Endothelial cell (in vitro differentiated cells): Measurements from ENCODE around the gene ATG9A. TPM values are rescaled to one million over a fixed set of nuclear protein-coding genes. Genes with fewer than 3 reads are reported as not detected.

Source experiments
- DNase-seq: peaks from one replicate; pipeline ENCODE4 v3.0.0; 2021; ENCODE audit warnings: low spot score
- H3K27ac Mint-ChIP-seq: one replicate; pipeline ENCODE4 v1.8.0; 2021; ENCODE audit warnings: mixed read lengths, inconsistent platforms; ENCODE audit not compliant: unreplicated experiment
- H3K27me3 Mint-ChIP-seq: one replicate; pipeline ENCODE4 v1.8.0; 2021; ENCODE audit warnings: mild to moderate bottlenecking, moderate library complexity, mixed read lengths, inconsistent platforms; ENCODE audit not compliant: unreplicated experiment
- H3K36me3 Mint-ChIP-seq: one replicate; pipeline ENCODE4 v1.8.0; 2021; ENCODE audit warnings: mild to moderate bottlenecking, low read depth, mixed read lengths, inconsistent platforms; ENCODE audit not compliant: unreplicated experiment
- H3K4me1 Mint-ChIP-seq: one replicate; pipeline ENCODE4 v1.8.0; 2021; ENCODE audit warnings: mild to moderate bottlenecking, mixed read lengths, inconsistent platforms; ENCODE audit not compliant: unreplicated experiment
- H3K4me3 Mint-ChIP-seq: one replicate; pipeline ENCODE4 v1.8.0; 2021; ENCODE audit warnings: mild to moderate bottlenecking, mixed read lengths, inconsistent platforms; ENCODE audit not compliant: unreplicated experiment
- H3K9me3 Mint-ChIP-seq: one replicate; pipeline ENCODE4 v1.8.0; 2021; ENCODE audit warnings: mixed read lengths, inconsistent platforms; ENCODE audit not compliant: unreplicated experiment
- total RNA-seq: library from RNA; stranded (reverse); fragmentation: NEBNext Ultra II Directional; extraction: Animal tissue kit (Norgen Biotek cat#: 25700); gene quantifications from one replicate; pipeline ENCODE4 v1.2.1, GENCODE V29; 2021; ENCODE audit not compliant: unreplicated experiment
- TF ChIP-seq, protein P1 (sequence below): fragments of 200-600 bp; sonication (generic); IDR thresholded peaks from one replicate; pipeline ENCODE4 v1.5.0; 2021; ENCODE audit warnings: antibody characterized with exemption; ENCODE audit not compliant: unreplicated experiment

The ATG9A gene
- total RNA-seq, 1 donor from 2014 or later = 48.5 TPM

DNA sequence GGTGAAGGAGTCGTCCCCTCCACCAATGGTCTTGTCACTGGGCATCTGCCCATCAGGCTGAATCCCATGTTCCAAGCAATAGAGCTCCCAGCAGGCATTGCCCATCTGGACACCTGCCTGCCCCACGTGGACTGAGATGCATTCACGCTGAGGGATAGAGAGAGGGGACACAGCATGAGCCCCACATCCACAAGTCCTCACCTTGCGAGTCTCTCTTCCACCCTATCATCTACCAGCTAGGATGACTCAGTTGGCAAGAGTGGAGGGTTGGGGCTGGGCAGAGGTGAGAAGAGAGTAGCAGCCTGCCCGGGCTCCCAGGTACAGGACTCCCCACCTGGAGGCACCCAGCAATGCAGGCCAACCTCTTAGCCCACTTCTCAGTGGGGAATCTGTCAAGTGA lies 22.6 kb upstream of the ATG9A start:
- Mint-ChIP-seq H3K27ac (no peak overlapping the region), H3K36me3 (peaks cover 18% of the 10 kb centered on the region), H3K9me3 (no peaks in the 10 kb centered on the region), H3K27me3 (peaks cover 14% of the 10 kb centered on the region), H3K4me3 (peak overlapping the region; percentile 62), H3K4me1 (peaks cover 18% of the 10 kb centered on the region)
- DNase-seq = no peak
- TF ChIP-seq, protein P1, sequence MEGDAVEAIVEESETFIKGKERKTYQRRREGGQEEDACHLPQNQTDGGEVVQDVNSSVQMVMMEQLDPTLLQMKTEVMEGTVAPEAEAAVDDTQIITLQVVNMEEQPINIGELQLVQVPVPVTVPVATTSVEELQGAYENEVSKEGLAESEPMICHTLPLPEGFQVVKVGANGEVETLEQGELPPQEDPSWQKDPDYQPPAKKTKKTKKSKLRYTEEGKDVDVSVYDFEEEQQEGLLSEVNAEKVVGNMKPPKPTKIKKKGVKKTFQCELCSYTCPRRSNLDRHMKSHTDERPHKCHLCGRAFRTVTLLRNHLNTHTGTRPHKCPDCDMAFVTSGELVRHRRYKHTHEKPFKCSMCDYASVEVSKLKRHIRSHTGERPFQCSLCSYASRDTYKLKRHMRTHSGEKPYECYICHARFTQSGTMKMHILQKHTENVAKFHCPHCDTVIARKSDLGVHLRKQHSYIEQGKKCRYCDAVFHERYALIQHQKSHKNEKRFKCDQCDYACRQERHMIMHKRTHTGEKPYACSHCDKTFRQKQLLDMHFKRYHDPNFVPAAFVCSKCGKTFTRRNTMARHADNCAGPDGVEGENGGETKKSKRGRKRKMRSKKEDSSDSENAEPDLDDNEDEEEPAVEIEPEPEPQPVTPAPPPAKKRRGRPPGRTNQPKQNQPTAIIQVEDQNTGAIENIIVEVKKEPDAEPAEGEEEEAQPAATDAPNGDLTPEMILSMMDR = no peak

DNA sequence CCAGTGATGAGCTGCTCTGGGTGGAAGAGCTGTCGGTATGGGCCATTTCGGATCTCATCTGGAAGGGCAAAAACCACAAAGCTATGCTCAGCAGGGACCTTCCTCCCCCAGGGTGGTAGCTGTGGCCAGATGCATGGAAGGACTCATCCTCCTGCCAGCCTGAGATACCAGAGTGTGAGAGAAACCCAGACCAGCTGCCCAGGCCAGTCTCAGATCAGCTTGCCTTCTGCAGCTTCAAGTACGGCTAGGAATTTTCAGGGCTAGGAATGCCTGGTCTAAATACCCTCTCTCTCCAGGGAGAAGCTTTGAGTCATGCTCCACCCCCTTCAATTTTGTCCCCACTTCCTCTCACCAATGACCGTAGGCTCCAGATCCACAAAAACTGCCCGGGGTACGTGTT lies 22.2 kb upstream of the ATG9A start:
- H3K4me3 Mint-ChIP-seq = peak overlapping the region; percentile 37
- H3K9me3 Mint-ChIP-seq = no peaks in the 10 kb centered on the region
- H3K27me3 Mint-ChIP-seq = peaks cover 17% of the 10 kb centered on the region
- TF ChIP-seq, protein P1 = no peak
- peaks cover 22% of the 10 kb centered on the region for H3K4me1 Mint-ChIP-seq
- H3K36me3 Mint-ChIP-seq = peaks cover 18% of the 10 kb centered on the region
- no peak for DNase-seq
- no peak overlapping the region for H3K27ac Mint-ChIP-seq

DNA sequence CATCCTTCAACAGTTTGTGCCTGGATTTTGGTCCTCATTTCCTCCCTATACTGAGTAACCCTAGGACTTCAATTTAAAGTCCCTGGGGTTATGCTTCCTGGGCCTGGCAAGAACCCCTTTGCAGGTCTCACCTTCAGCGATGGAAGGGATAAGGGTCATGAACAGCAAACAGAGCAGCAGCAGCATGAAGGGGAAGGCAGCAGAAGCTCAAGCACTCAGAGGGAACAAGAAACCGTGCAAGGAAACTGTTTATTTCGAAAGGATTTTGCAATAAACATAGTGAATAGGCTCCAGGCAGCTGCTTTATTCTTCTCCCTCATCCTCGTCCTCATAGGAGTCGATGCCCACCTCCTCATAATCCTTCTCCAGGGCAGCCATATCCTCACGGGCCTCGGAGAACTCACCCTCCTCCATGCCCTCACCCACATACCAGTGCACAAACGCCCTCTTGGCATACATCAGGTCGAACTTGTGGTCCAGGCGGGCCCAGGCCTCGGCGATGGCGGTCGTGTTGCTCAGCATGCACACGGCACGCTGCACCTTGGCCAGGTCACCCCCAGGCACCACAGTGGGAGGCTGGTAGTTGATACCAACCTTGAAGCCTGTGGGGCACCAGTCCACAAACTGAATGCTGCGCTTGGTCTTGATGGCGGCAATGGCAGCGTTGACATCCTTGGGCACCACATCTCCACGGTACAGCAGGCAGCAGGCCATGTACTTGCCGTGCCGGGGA lies 20.8 kb upstream of the ATG9A start:
- Mint-ChIP-seq H3K27ac (no peak overlapping the region), H3K9me3 (no peaks in the 10 kb centered on the region), H3K4me3 (no peak overlapping the region), H3K36me3 (peaks cover 18% of the 10 kb centered on the region), H3K27me3 (peaks cover 20% of the 10 kb centered on the region), H3K4me1 (peaks cover 27% of the 10 kb centered on the region)
- no peak for DNase-seq
- TF ChIP-seq, protein P1 = no peak

DNA sequence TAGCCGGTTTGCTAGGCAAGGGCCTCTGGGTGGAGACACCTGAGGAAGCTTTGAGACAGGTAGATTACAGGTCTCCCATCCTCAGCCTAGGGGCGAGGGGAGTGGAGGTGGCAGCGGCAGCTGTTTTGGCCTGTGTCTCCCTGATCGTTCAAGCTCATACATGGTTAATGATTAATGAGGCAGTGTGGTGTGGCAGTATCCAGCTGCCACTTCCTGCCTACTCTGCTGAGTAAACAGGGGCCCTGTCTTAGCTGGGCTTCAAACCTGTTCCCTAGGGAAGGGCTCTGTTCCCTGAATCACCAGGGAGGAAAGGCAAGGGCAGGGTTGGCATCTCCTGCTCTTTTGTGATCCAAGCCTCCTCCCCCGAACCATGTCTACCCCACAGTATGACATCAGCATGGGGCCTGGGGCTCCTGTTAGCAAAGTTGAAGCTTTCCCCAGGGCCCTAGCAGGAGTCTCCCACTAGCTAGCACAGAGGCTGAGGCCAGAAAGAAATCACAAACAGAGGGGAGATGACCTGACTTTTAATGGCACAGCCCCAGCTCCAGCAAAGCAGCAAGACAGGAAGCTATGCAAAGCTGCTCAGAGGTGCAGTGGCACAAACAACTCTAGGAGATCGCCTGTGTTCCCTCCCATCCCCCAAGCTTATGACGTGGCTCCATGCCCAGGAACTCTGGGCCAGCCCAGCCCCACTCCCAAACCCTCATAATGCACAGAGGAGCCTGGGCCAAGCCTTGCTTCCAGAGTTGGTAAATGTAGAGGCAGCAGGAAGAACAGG lies 20.0 kb upstream of the ATG9A start:
- Mint-ChIP-seq H3K4me3 (no peak overlapping the region), H3K27ac (peak overlapping the region; percentile 83), H3K36me3 (peaks cover 14% of the 10 kb centered on the region), H3K9me3 (no peaks in the 10 kb centered on the region), H3K4me1 (peaks cover 30% of the 10 kb centered on the region), H3K27me3 (peaks cover 18% of the 10 kb centered on the region)
- TF ChIP-seq, protein P1 = no peak
- peak; percentile 11 for DNase-seq

- Mint-ChIP-seq H3K9me3 (no peaks in the 10 kb centered on the region), H3K27me3 (peaks cover 22% of the 10 kb centered on the region), H3K36me3 (peaks cover 14% of the 10 kb centered on the region), H3K27ac (peak overlapping the region; percentile 89), H3K4me3 (peak overlapping the region; percentile 85), H3K4me1 (peaks cover 31% of the 10 kb centered on the region)
- TF ChIP-seq, protein P1 = no peak
- DNase-seq = no peak
These were observed 19.4 kb upstream of the ATG9A start for GRCh38 chr2:219248845-219249202.
